Panc1 (cell line): Measurements from ENCODE around the gene GGN.

Source experiments
- CTCF ChIP-seq: fragments of 450-650 bp; IDR thresholded peaks from 2 replicates; pipeline ENCODE4 v1.5.1; 2017; ENCODE audit warnings: mild to moderate bottlenecking
- TF ChIP-seq, protein P1 (sequence below), 2 experiments: IDR thresholded peaks; 2 replicates each; pipeline ENCODE4 v1.6.1; 2011 to 2012; ENCODE audit warnings: low read depth in 2 of 2, control low read depth in 1 of 2, low read length in 1 of 2, mild to moderate bottlenecking in 1 of 2, moderate library complexity in 1 of 2; ENCODE audit not compliant: insufficient read depth in 1 of 2

GRCh38 chr19:38360351-38360750 lies 27.5 kb downstream of the GGN start:
- TF ChIP-seq, protein P1, sequence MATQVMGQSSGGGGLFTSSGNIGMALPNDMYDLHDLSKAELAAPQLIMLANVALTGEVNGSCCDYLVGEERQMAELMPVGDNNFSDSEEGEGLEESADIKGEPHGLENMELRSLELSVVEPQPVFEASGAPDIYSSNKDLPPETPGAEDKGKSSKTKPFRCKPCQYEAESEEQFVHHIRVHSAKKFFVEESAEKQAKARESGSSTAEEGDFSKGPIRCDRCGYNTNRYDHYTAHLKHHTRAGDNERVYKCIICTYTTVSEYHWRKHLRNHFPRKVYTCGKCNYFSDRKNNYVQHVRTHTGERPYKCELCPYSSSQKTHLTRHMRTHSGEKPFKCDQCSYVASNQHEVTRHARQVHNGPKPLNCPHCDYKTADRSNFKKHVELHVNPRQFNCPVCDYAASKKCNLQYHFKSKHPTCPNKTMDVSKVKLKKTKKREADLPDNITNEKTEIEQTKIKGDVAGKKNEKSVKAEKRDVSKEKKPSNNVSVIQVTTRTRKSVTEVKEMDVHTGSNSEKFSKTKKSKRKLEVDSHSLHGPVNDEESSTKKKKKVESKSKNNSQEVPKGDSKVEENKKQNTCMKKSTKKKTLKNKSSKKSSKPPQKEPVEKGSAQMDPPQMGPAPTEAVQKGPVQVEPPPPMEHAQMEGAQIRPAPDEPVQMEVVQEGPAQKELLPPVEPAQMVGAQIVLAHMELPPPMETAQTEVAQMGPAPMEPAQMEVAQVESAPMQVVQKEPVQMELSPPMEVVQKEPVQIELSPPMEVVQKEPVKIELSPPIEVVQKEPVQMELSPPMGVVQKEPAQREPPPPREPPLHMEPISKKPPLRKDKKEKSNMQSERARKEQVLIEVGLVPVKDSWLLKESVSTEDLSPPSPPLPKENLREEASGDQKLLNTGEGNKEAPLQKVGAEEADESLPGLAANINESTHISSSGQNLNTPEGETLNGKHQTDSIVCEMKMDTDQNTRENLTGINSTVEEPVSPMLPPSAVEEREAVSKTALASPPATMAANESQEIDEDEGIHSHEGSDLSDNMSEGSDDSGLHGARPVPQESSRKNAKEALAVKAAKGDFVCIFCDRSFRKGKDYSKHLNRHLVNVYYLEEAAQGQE (IDR thresholded peaks at IDR 0.05; ENCODE audit: insufficient read depth in 1 of 2, low read depth in 2 of 2, low read length in 1 of 2), result no peak
- no peak for TF ChIP-seq CTCF
